HEK293 (cell line): ENCODE data around the gene PKNOX2.

Source experiments
- CTCF ChIP-seq: fragments of 450-650 bp; formaldehyde crosslinking; IDR thresholded peaks from 2 replicates; pipeline ENCODE4 v1.5.1; 2016; ENCODE audit warnings: missing biosample characterization, missing genetic modification characterization
- IKZF3 ChIP-seq: fragments of 450-650 bp; IDR thresholded peaks from 2 replicates; pipeline ENCODE4 v1.5.0; 2018; ENCODE audit warnings: missing biosample characterization, mild to moderate bottlenecking, missing genetic modification characterization, moderate library complexity
- OSR2 ChIP-seq: fragments of 450-650 bp; formaldehyde crosslinking; IDR thresholded peaks from 2 replicates; pipeline ENCODE4 v1.5.1; 2016; ENCODE audit warnings: missing biosample characterization, missing genetic modification characterization
- TCF7L2 ChIP-seq: IDR thresholded peaks from 2 replicates; pipeline ENCODE4 v1.6.1; 2011; ENCODE audit warnings: low read depth, mild to moderate bottlenecking, inconsistent platforms, low read length, moderate library complexity, borderline replicate concordance
- ZNF433 ChIP-seq: fragments of 450-650 bp; formaldehyde crosslinking; IDR thresholded peaks from 2 replicates; pipeline ENCODE4 v1.5.1; 2016; ENCODE audit warnings: missing biosample characterization, missing genetic modification characterization, low read depth
- ZNF792 ChIP-seq: fragments of 450-650 bp; formaldehyde crosslinking; IDR thresholded peaks from 2 replicates; pipeline ENCODE4 v1.5.1; 2016; ENCODE audit warnings: missing biosample characterization, missing genetic modification characterization
- TF ChIP-seq, protein P1 (sequence below): fragments of 450-650 bp; formaldehyde crosslinking; IDR thresholded peaks from 2 replicates; pipeline ENCODE4 v1.5.1; 2016; ENCODE audit warnings: missing biosample characterization, missing genetic modification characterization

- no peak for TF ChIP-seq IKZF3
- no peak for TF ChIP-seq CTCF
- TF ChIP-seq ZNF792 (tag by site-specific recombination), result no peak
- no peak for TF ChIP-seq TCF7L2
- TF ChIP-seq, protein P1, sequence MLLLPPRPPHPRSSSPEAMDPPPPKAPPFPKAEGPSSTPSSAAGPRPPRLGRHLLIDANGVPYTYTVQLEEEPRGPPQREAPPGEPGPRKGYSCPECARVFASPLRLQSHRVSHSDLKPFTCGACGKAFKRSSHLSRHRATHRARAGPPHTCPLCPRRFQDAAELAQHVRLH (tag by site-specific recombination), result no peak
- no peak for TF ChIP-seq ZNF433 (tag by site-specific recombination)
- TF ChIP-seq OSR2 (tag by site-specific recombination), result no peak
These were observed 89.4 kb downstream of the PKNOX2 start for GRCh38 chr11:125253795-125254525.
